GM12873 (cell line): Measurements from ENCODE around the gene PLCD4.
A peak's percentile ranks its signal among the peaks of the same experiment; 100 is the strongest.

Experiments used
- TF ChIP-seq, protein P1 (sequence below): IDR thresholded peaks from 2 replicates; pipeline ENCODE4 v1.5.1; 2012; ENCODE audit warnings: low read depth, mild to moderate bottlenecking, moderate library complexity, low read length, control low read depth; ENCODE audit not compliant: insufficient read depth; ENCODE audit errors: missing control alignments

Gene PLCD4

DNA sequence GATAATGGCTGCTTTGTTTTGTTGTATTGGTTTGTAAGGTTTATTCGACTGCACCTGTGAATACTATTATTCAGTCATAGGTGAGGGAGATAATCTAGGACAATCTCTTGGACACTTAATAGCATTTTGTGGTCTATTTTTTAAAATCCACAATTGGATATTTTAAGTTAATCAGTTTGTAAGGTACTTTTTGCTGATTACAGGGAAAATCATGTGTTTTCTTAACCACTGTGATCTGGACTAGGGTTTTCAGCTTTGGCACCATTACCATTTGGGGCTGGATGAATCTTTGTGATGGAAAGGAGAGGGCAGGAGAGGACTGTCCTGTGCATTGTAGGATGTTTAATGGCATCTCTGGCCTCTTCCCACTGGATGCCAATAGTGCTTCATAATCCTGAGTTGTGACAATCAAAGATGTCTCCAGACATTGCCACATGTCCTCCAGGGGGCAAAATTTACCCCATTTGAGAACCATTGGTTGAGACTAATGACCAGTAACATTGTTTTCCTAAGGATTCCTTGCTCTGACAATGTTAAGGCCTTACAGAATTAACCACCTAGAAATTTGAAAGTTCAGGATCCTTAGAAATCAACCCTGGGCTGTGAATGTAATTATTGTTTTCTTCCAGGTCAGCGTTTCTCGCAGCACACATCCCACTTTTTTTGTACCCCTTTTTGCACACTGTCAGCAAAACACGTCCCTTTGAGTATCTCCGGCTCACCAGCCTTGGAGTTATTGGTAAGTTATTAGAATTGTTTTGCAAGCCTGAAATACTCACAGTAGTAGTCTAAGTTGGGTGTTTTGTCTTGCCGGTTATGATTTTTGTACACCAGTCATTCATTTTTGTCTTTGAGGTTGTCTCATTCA lies 23.5 kb upstream of the PLCD4 start:
- TF ChIP-seq, protein P1, sequence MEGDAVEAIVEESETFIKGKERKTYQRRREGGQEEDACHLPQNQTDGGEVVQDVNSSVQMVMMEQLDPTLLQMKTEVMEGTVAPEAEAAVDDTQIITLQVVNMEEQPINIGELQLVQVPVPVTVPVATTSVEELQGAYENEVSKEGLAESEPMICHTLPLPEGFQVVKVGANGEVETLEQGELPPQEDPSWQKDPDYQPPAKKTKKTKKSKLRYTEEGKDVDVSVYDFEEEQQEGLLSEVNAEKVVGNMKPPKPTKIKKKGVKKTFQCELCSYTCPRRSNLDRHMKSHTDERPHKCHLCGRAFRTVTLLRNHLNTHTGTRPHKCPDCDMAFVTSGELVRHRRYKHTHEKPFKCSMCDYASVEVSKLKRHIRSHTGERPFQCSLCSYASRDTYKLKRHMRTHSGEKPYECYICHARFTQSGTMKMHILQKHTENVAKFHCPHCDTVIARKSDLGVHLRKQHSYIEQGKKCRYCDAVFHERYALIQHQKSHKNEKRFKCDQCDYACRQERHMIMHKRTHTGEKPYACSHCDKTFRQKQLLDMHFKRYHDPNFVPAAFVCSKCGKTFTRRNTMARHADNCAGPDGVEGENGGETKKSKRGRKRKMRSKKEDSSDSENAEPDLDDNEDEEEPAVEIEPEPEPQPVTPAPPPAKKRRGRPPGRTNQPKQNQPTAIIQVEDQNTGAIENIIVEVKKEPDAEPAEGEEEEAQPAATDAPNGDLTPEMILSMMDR: peak; percentile 9

DNA sequence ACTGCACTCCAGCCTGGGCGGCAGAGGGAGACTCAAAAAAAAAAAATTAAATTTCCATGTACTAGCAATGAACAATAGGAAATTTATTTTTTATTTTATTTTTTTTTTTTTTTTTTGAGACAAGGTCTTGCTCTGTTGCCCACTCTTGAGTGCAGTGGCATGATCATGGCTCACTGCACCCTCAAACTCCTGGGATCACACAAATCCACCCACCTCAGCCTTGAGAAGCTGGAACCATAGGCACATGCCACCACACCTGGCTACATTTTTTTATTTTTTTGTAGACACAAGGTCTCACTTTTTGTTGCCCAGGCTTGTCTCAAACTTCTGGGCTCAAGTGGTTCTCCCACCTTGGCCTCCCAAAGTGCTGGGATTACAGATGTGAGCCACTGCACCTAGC lies 22.2 kb upstream of the PLCD4 start:
- TF ChIP-seq, protein P1: no peak

DNA sequence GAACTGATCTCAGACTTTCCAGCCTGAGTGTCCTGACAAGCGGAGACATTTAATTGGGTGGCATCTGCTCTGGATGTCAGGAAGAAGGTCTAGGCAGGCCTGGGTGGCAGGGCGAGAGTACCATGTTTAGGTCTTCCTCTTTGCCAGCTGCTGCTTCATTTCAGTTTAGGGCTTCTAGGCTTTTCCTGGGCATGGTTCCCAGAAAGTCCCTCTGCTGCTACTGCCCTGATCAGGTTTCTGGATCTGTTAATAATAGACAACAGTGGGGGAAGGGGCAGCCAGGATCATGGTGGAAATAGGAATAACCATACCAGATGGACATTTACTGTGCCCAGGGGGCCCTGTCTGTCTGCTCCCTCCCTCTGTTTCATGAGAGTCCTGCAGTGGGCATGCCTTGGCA lies 2.3 kb upstream of the PLCD4 start:
- TF ChIP-seq, protein P1: no peak

DNA sequence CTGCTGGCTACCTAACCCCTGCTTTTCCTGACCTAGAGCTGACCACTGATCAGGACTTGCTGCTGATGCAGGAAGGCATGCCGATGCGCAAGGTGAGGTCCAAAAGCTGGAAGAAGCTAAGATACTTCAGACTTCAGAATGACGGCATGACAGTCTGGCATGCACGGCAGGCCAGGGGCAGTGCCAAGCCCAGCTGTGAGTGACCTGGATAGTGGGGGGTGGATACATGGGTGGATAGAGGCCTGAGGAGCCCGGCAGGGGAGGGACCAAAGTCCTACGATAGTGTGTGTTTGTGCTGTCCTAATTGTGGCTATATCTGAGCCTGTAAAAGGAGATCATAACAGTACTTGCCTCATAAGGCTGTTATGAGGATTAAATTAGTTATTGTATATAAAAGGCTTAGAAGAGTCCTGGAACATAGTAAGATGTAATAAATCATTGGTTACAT lies 8.2 kb downstream of the PLCD4 start:
- TF ChIP-seq, protein P1: no peak

DNA sequence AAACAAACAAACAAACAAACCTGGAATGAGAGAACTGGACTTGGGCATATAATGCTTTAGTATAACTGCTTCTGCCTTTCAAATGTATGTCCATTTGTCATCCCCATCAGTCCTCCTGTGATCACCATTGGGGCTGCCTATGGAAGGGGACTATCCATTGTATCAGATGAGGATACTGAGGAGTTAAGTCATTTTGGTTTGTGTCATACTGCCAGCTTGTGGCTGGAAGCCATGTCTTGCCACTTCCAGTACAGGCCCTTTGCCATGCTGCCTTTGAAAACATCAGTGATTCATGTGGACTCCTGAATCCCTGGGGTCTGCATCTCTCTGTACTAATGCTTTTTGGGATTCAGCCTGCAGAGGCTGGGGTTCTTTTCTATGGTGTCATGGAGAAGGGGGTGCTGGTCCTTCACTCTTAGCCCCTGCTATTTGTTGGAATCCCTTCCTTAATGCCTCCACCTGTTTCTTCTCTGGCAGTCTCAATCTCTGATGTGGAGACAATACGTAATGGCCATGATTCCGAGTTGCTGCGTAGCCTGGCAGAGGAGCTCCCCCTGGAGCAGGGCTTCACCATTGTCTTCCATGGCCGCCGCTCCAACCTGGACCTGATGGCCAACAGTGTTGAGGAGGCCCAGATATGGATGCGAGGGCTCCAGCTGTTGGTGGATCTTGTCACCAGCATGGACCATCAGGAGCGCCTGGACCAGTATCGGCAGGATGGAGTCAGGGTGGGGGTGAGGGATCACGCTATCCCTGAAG lies 10.6 kb downstream of the PLCD4 start:
- TF ChIP-seq, protein P1: peak; percentile 29

DNA sequence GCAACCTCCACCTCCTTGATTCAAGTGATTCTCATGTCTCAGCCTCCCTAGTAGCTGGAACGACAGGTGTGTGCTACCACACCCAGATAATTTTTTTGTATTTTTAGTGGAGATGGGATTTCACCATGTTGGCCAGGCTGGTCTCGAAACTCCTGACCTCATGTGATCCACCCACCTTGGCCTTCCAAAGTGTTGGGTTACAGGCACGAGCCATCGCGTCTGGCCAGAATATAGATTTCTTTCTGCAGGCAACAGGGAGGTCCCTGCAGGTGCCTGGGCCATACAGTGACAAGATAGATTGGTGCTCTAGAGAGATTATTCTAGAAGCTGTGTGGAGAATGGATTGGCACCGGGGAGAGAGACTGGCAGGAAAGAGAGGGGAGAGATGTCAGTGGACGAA lies 13.3 kb downstream of the PLCD4 start:
- TF ChIP-seq, protein P1: no peak
